Measurements from ENCODE around the gene TPRA1.
A peak's percentile ranks its signal among the peaks of the same experiment; 100 is the strongest.

The TPRA1 gene

GRCh38 chr3:127593178-127593577 lies 2.6 kb upstream of the TPRA1 start:
- DNase-seq = no peak

- peak; percentile 99 for DNase-seq
Measured at GRCh38 chr3:127590282-127590592, 296 bp downstream of the TPRA1 start.

GRCh38 chr3:127589600-127590281 lies 792 bp downstream of the TPRA1 start:
- no peak for DNase-seq

- no peak for DNase-seq
Measured at GRCh38 chr3:127588806-127589577, 1.5 kb downstream of the TPRA1 start.

GRCh38 chr3:127587876-127588275 lies 2.7 kb downstream of the TPRA1 start:
- no peak for DNase-seq

- DNase-seq = no peak
Measured at GRCh38 chr3:127585813-127586413, 4.6 kb downstream of the TPRA1 start.

GRCh38 chr3:127585163-127585812 lies 5.2 kb downstream of the TPRA1 start:
- DNase-seq = no peak

GRCh38 chr3:127584734-127585133 lies 5.8 kb downstream of the TPRA1 start:
- DNase-seq = no peak

- DNase-seq = no peak
Measured at GRCh38 chr3:127580327-127581060, 10.0 kb downstream of the TPRA1 start.

- DNase-seq = no peak
Measured at GRCh38 chr3:127578802-127579201, 11.7 kb downstream of the TPRA1 start.

- no peak for DNase-seq
Measured at GRCh38 chr3:127578168-127578567, 12.4 kb downstream of the TPRA1 start.

- DNase-seq = no peak
Measured at GRCh38 chr3:127577448-127577847, 13.1 kb downstream of the TPRA1 start.

- peak; percentile 86 for DNase-seq
Measured at GRCh38 chr3:127574880-127575878, 15.4 kb downstream of the TPRA1 start.

- no peak for DNase-seq
Measured at GRCh38 chr3:127573912-127574311, 16.6 kb downstream of the TPRA1 start.

GRCh38 chr3:127573401-127573800 lies 17.1 kb downstream of the TPRA1 start:
- no peak for DNase-seq

GRCh38 chr3:127572735-127573134 lies 17.8 kb downstream of the TPRA1 start:
- no peak for DNase-seq

- DNase-seq = no peak
Measured at GRCh38 chr3:127572186-127572585, 18.3 kb downstream of the TPRA1 start.

- no peak for DNase-seq
Measured at GRCh38 chr3:127570520-127570919, 20.0 kb downstream of the TPRA1 start.

GRCh38 chr3:127569160-127569559 lies 21.4 kb downstream of the TPRA1 start:
- DNase-seq = no peak

- DNase-seq = no peak
Measured at GRCh38 chr3:127568586-127568985, 21.9 kb downstream of the TPRA1 start.

- DNase-seq = no peak
Measured at GRCh38 chr3:127566833-127567232, 23.7 kb downstream of the TPRA1 start.

All from right kidney (tissue), 1 donor.